Mesothelial cell of epicardium (in vitro differentiated cells): Measurements from ENCODE around the gene RAI14. TPM values are rescaled to one million over a fixed set of nuclear protein-coding genes. Genes with fewer than 3 reads are reported as not detected.
"Not testable (repeated sequence)": the region's sequence is repeated elsewhere in the genome, so short reads cannot be mapped to it uniquely, and the experiment has no call there.

Experiments
- DNase-seq, 2 experiments: peaks; one replicate each; pipeline ENCODE4 v3.0.0; 2021; ENCODE audit warnings: low spot score in 2 of 2; ENCODE audit not compliant: unreplicated experiment in 2 of 2
- H3K27ac Mint-ChIP-seq: 2 replicates; pipeline ENCODE4 v1.8.0; 2021; ENCODE audit warnings: mixed read lengths
- H3K27me3 Mint-ChIP-seq: 2 replicates; pipeline ENCODE4 v1.8.0; 2021; ENCODE audit warnings: low read depth, mixed read lengths
- H3K36me3 Mint-ChIP-seq: 2 replicates; pipeline ENCODE4 v1.8.0; 2021; ENCODE audit warnings: mixed read lengths
- H3K4me1 Mint-ChIP-seq: 2 replicates; pipeline ENCODE4 v1.8.0; 2021; ENCODE audit warnings: mixed read lengths
- H3K4me3 Mint-ChIP-seq: 2 replicates; pipeline ENCODE4 v1.8.0; 2021; ENCODE audit warnings: mild to moderate bottlenecking, moderate library complexity, mixed read lengths
- H3K9me3 Mint-ChIP-seq: 2 replicates; pipeline ENCODE4 v1.8.0; 2021; ENCODE audit warnings: mixed read lengths
- CTCF ChIP-seq: fragments of 200-600 bp; sonication (generic); IDR thresholded peaks from one replicate; pipeline ENCODE4 v1.5.0; 2021; ENCODE audit warnings: antibody characterized with exemption; ENCODE audit not compliant: unreplicated experiment
- total RNA-seq: library from RNA; stranded (reverse); gene quantifications from 3 replicates; pipeline ENCODE4 v1.2.1, GENCODE V29; 2021

The RAI14 gene
- total RNA-seq, 1 donor from 2014 or later: 134 TPM

GRCh38 chr5:34750206-34750605 is 94.1 kb downstream of the RAI14 start:
- DNase-seq: no peak
- H3K27ac Mint-ChIP-seq: peak overlapping the region; percentile 68
- no peak overlapping the region for H3K4me3 Mint-ChIP-seq
- no peaks in the 10 kb centered on the region for H3K9me3 Mint-ChIP-seq
- TF ChIP-seq CTCF: no peak
- peaks cover 31% of the 10 kb centered on the region for H3K4me1 Mint-ChIP-seq
- H3K27me3 Mint-ChIP-seq: no peaks in the 10 kb centered on the region
- peaks cover 23% of the 10 kb centered on the region for H3K36me3 Mint-ChIP-seq

GRCh38 chr5:34751807-34752736 is 95.9 kb downstream of the RAI14 start:
- Mint-ChIP-seq H3K36me3 (peaks cover 15% of the 10 kb centered on the region), H3K27me3 (no peaks in the 10 kb centered on the region), H3K4me1 (peaks cover 39% of the 10 kb centered on the region), H3K27ac (peak overlapping the region; percentile 60), H3K9me3 (no peaks in the 10 kb centered on the region), H3K4me3 (no peak overlapping the region)
- TF ChIP-seq CTCF: no peak
- no peak for DNase-seq

GRCh38 chr5:34753236-34753635 is 97.1 kb downstream of the RAI14 start:
- H3K27ac Mint-ChIP-seq, H3K9me3 Mint-ChIP-seq, H3K4me3 Mint-ChIP-seq, DNase-seq, H3K27me3 Mint-ChIP-seq: not testable (repeated sequence)
- peaks cover 41% of the 10 kb centered on the region for H3K4me1 Mint-ChIP-seq
- H3K36me3 Mint-ChIP-seq: peaks cover 24% of the 10 kb centered on the region

- Mint-ChIP-seq H3K27ac (no peak overlapping the region), H3K9me3 (no peaks in the 10 kb centered on the region), H3K27me3 (no peaks in the 10 kb centered on the region), H3K36me3 (peaks cover 45% of the 10 kb centered on the region), H3K4me3 (no peak overlapping the region), H3K4me1 (peaks cover 23% of the 10 kb centered on the region)
- no peak for DNase-seq
- TF ChIP-seq CTCF: no peak
Observed at GRCh38 chr5:34755926-34756325, 99.8 kb downstream of the RAI14 start.

GRCh38 chr5:34756781-34757624 is 100.9 kb downstream of the RAI14 start:
- H3K27ac Mint-ChIP-seq: peak overlapping the region; percentile 55
- DNase-seq: no peak
- H3K9me3 Mint-ChIP-seq: peaks cover 3% of the 10 kb centered on the region
- no peak for TF ChIP-seq CTCF
- H3K36me3 Mint-ChIP-seq: peaks cover 45% of the 10 kb centered on the region
- H3K4me1 Mint-ChIP-seq: peaks cover 18% of the 10 kb centered on the region
- H3K27me3 Mint-ChIP-seq: no peaks in the 10 kb centered on the region
- no peak overlapping the region for H3K4me3 Mint-ChIP-seq

- Mint-ChIP-seq H3K27me3 (no peaks in the 10 kb centered on the region), H3K9me3 (peaks cover 3% of the 10 kb centered on the region), H3K36me3 (peaks cover 46% of the 10 kb centered on the region), H3K4me1 (peaks cover 29% of the 10 kb centered on the region), H3K27ac (no peak overlapping the region), H3K4me3 (no peak overlapping the region)
- TF ChIP-seq CTCF: no peak
- no peak for DNase-seq
Observed at GRCh38 chr5:34758514-34758913, 102.4 kb downstream of the RAI14 start.

- H3K4me3 Mint-ChIP-seq, DNase-seq, H3K27ac Mint-ChIP-seq, H3K9me3 Mint-ChIP-seq, H3K27me3 Mint-ChIP-seq: not testable (repeated sequence)
- Mint-ChIP-seq H3K36me3 (peaks cover 52% of the 10 kb centered on the region), H3K4me1 (peaks cover 30% of the 10 kb centered on the region)
Observed at GRCh38 chr5:34759213-34759612, 103.1 kb downstream of the RAI14 start.
